Stimulated activated CD8-positive, alpha-beta memory T cell treated with anti-CD3 and anti-CD28 coated beads, Interleukin-15, amount 100 ng/mL, for 24 hours (primary cell): ENCODE results near the gene ATG9A.
"Not testable (repeated sequence)": the region's sequence is repeated elsewhere in the genome, so short reads cannot be mapped to it uniquely, and the experiment has no call there.

Experiments used
- DNase-seq: peaks from one replicate; pipeline ENCODE4 v3.0.0-alpha.2; 2020; ENCODE audit warnings: low read depth

ATG9A gene

DNA sequence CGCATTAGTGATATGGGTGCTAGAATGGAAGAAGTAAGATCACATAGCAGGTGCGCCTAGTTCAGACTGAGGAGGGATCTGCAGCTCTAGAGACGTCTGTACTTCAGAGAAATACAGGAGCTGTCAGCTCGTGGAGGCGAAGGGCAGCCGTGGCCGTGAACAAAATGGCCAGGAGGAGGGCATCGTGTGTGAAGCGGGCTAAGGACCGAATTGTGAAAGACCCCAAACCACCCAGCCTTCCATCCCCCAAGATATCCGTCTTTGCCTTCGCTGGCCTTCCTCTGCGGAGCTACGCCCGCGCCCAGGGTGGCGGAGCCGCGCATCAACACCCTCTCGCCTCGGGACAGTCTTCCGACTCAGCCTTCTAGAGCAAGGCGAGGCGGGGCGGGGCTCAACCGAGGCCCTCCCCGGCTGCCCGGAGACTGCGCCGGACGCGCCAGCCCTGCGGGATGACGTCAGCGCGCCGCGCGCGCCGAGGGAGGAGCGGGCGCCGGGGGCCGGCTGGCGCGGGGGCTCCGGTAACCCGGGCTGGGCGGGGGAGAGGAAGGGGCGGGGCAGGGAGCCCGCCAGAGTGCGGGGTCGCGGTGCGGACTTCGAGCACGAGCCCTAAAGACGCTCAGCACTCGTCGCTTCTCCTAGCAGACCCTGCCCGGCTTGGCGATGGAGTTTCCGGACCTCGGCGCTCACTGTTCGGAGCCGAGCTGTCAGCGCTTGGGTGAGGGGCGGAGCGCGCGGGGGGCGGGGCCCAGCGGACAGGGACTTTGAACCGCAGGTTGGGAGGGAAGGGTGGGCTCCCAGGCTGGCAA is 22.9 kb downstream of the ATG9A start, which contains the start of gene ZFAND2B:
TSS of gene ZFAND2B (plus strand) at position 455 of the 806 bp plus-strand sequence. CDS start at position 661, 206 bp downstream.
- DNase-seq = peak; percentile 86

DNA sequence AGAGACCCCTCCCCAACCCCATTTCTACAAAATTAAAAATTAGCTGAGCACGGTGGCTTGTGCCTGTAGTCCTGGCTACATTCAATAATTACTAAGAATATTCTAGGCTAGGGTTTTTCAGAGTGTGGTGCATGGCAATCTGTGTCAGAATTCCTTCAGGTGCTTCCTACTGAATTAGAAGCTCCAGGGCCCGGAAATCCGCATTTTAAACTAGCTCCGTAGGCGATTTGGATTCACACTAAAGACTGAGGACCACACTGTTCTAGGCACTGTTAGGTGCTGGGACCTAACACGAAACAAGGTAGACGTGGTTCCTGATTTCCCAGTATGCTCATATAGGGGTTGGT is 23.5 kb downstream of the ATG9A start:
- no peak for DNase-seq

DNA sequence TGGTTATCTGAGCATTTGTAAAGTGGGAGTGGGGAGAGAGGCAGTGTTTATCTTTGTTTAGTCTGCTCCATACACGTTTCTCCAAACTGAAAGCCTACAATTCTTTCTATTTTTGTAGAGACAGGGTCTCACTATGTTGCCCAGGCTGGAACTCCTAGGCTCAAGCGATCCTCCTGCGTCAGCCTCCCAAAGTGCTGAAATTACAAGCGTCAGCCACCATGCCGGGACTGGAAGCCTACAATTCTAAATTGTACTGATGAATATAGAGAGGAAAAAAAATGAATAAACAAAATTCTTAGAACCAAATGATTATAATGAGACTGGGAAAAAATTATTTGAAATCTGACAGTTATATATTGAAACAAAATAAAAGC is 24.3 kb downstream of the ATG9A start:
- DNase-seq = no peak

DNA sequence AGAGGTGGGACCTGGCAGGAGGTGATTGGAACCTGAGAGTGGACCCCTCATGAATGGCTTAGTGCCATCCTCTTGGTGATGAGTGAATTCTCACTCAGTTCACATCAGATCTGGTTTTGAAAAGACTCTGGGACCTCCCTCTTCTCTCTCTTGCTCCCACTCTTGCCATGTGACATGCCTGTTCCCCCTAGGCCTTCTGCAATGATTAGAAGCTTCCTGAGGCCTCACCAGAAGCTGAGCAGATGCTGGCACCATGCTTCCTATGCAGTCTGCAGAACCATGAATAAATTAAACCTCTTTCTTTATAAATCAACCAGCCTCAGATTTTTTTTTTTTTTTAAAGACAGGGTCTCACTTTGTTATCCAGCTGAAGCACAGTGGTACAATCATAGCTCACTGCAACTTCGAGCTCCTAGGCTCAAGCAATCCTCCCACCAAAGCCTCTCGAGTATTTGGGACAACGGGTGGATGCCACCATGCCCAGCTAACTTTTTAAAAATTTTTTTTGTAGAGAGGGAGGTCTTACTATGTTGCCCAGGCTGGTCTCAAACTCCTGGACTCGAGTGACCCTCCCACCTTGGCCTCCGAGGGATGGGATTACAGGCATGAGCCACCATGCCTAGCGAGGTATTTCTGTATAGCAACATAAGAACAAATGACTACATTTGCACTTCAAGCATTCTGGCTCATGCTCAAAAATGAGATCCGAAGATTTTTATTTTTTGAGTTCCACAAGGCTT is 24.8 kb downstream of the ATG9A start:
- DNase-seq = no peak

GRCh38 chr2:219201331-219201730 is 28.1 kb downstream of the ATG9A start:
- not testable (repeated sequence) for DNase-seq

DNA sequence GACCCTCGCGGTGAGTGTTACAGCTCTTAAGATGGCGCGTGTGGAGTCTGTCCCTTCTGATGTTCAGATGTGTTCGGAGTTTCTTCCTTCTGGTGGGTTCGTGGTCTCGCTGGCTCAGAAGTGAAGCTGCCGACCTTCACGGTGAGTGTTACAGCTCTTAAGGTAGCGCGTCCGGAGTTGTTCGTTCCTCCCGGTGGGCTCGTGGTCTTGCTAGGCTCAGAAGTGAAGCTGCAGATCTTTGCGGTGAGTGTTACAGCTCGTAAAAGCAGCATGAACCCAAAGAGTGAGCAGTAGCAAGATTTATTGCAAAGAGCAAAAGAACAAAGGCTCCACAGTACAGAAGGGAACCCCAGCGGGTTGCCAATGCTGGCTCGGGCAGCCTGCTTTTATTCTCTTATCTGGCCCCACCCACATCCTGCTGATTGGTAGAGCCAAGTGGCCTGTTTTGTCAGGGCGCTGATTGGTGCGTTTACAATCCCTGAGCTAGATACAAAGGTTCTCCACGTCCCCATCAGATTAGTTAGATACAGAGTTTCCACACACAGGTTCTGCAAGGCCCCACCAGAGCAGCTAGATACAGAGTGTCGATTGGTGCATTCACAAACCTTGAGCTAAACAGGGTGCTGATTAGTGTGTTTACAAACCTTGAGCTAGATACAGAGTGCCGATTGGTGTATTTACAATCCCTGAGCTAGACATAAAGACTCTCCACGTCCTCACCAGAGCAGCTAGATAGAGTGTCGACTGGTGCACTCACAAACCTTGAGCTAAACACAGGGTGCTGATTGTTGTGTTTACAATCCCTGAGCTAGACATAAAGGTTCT is 28.7 kb downstream of the ATG9A start:
- not testable (repeated sequence) for DNase-seq

- DNase-seq = no peak
Measured at GRCh38 chr2:219199470-219200211, 29.8 kb downstream of the ATG9A start.

- no peak for DNase-seq
Measured at GRCh38 chr2:219198974-219199373, 30.5 kb downstream of the ATG9A start.

- no peak for DNase-seq
Measured at GRCh38 chr2:219197388-219197787, 32.0 kb downstream of the ATG9A start.

DNA sequence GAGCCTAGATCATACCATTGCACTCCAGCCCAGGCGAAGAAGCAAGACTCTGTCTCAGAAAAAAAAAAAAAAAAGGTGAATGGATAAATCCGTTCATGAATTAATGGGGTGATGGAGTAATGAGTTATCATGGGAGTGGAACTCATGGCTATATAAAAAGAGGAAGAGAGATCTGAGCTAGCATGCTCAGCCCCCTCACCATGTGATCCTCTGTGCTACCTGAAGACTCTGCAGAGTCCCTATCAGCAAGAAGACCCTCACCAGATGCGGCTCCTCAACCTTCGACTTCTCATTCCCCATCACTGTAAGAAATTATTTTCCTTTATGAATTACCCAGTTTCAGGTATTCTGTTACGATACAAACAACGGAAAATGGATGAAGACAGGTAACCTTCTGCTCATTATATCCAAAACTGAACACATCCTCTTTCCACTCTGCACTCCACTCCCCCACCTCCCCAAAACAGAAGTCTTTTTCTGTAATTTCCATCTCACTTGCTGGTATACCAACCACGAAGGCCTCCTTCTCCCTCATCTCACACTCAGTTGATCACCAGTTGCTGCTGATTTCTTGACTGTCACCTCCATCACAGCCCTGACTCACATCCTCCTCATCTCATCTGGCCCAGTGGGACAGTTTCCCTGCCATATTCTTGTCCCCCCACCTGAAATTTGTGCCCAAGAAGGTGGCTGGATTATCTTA is 42.5 kb downstream of the ATG9A start:
- no peak for DNase-seq

- no peak for DNase-seq
Measured at GRCh38 chr2:219184121-219184520, 45.3 kb downstream of the ATG9A start.

GRCh38 chr2:219183151-219183772 is 46.2 kb downstream of the ATG9A start:
- no peak for DNase-seq

- no peak for DNase-seq
Measured at GRCh38 chr2:219182331-219183150, 46.9 kb downstream of the ATG9A start.

DNA sequence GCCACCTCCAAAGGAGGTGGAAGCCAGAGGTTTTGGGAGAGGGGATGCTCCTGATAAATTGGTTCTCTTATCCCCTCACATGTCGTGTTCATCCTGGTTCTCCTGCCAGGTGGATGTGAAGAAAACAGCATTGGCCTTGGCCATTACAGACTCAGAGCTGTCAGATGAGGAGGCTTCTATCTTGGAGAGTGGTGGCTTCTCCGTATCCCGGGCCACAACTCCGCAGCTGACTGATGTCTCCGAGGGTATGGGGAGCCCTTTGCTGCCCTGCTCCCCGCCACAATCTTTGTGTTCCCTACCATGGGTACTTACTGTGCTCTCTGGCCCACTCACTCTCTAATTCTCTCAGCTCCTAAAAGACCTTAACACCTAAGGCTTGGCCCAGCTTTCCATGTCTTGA is 47.9 kb downstream of the ATG9A start:
- no peak for DNase-seq

DNA sequence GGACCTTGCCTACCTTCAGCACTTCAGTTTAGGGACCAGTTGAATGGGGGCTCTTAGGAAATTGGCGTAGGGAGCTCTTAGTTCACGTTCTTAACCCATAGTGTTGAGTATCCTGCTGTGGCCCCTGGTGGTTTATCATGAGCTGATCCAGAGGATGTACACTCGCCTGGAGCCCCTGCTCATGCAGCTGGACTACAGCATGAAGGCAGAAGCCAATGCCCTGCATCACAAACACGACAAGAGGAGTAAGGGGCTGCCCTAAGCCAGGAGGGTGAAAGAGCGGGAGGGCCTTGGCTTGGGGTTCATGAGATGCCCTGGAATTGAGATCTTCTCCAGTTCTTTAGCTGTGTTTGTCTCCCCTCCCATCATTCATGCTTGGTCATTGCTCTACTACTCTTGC is 48.5 kb downstream of the ATG9A start:
- no peak for DNase-seq

DNA sequence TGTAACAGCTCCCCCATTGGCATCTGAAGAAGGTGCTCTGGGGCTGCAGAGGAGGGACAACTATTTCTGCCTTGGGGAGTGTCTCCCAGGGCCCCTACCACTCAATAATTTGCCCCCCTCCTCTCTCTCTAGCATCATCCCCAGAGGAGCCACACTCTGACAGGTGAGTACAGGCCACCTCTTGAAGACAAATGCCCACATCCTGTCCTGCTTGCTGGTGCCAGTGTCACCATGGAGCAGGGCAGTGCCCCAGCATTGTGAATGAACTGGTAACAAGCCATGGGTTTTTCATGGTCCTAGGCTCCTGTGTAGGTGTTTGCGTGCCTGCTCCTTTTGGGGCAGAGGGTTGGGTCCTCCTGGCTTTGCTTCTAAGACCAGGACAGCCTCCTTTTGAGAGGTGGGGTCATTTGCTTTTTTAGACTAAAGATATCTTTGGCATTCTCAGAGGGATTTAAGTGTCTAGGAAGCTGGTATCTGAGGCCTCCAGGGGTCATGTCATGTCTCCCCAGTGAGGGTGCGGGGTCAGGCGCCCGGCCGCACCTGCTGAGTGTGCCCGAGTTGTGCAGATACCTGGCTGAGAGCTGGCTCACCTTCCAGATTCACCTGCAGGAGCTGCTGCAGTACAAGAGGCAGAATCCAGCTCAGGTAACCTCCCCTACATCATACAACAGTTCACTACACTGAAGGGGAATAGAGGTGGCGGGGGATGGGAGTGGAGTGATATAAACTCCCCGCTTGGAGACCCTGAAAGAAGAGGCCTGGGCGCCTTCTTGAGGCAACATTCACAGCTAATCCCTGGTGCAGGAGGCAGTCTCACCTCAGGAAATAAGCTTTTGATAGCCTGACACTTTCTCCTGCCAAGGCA is 49.6 kb downstream of the ATG9A start:
- no peak for DNase-seq

- DNase-seq = no peak
Measured at GRCh38 chr2:219178377-219179175, 50.9 kb downstream of the ATG9A start.
